ENCODE measurements around the gene ZBTB6. TPM values are rescaled to one million over a fixed set of nuclear protein-coding genes. Genes with fewer than 3 reads are reported as not detected.

The ZBTB6 gene
- total and polyA plus RNA-seq, 2 of the 13 experiments (the other 11 are each of a cell fraction or from before 2014, with no cell fraction given) = 3.7 to 7.1 TPM

DNA sequence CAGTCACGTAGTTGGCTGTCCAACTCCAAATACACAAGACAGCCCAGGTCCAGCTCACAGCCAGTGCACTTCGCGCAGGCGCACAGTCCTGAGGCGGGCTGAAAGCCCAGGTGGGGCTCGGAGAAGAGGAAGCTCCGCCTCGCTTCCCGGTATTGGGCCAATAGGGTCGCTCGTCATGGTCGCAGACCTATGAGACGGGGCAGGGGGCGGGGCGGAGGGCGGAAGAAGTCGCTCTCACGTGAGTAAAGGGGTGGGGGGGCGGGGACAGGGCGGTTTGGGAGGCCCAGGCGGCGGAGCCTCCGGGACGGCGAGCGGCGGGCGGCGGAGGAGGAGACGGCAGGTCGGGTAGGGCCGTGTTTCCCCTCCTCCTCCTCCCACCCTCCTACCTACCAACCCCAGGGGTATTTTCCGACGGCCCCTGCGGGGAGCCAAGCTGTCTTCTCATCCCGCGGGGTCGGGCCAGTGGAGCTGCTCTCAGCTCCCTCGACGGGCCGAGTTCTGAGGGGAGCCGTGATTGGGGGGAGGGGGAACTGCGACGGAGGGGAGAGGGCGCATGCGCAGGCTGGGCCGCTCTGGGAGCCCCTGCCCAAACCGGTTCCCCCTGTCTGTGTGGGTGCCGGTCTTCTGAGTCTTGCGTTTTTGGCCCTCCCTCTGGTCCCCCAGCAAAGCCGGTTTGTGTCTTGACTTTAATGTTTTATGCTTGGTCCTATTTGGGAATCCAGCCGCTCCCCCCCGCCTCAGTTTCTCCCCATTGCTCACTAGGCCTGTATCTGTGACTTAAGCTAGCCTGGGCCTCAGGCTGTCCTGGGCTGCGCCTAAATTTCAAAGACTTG is 27.8 kb upstream of the ZBTB6 start, which contains the start of gene RABGAP1 (continued):
- no peak for TF ChIP-seq NCOA5 (CRISPR knock-in tag; IDR thresholded peaks at IDR 0.05)
- TF ChIP-seq EP300 (IDR thresholded peaks at IDR 0.05; ENCODE audit: low read depth in 2 of 2, low read length in 2 of 2) = no peak
- no peak for TF ChIP-seq EP300 (CRISPR knock-in tag; IDR thresholded peaks at IDR 0.05; ENCODE audit: borderline replicate concordance)
- peak; percentile 89 for TF ChIP-seq ZFX (CRISPR knock-in tag; IDR thresholded peaks at IDR 0.05; ENCODE audit: low read depth)
- no peak for TF ChIP-seq RCOR2 (CRISPR knock-in tag; IDR thresholded peaks at IDR 0.05)
- no peak for TF ChIP-seq CHD4 (IDR thresholded peaks at IDR 0.05; ENCODE audit: borderline replicate concordance, low read length)
- no peak for TF ChIP-seq ZNF577 (CRISPR knock-in tag; IDR thresholded peaks at IDR 0.05; ENCODE audit: borderline replicate concordance, low read depth)
- peak; percentile 81 to 82 for TF ChIP-seq POLR2A (IDR thresholded peaks at IDR 0.05; ENCODE audit: insufficient read depth in 1 of 2, low read depth in 2 of 2, low read length in 2 of 2)
- no peak for TF ChIP-seq U2AF1 (optimal IDR thresholded peaks at IDR 0.05; ENCODE audit: low read depth, low read length)
- no peak for TF ChIP-seq TSC22D2 (CRISPR knock-in tag; IDR thresholded peaks at IDR 0.05; ENCODE audit: borderline replicate concordance)
- no peak for TF ChIP-seq ZNF7 (CRISPR knock-in tag; IDR thresholded peaks at IDR 0.05)
- TF ChIP-seq, protein P1, sequence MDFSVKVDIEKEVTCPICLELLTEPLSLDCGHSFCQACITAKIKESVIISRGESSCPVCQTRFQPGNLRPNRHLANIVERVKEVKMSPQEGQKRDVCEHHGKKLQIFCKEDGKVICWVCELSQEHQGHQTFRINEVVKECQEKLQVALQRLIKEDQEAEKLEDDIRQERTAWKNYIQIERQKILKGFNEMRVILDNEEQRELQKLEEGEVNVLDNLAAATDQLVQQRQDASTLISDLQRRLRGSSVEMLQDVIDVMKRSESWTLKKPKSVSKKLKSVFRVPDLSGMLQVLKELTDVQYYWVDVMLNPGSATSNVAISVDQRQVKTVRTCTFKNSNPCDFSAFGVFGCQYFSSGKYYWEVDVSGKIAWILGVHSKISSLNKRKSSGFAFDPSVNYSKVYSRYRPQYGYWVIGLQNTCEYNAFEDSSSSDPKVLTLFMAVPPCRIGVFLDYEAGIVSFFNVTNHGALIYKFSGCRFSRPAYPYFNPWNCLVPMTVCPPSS (IDR thresholded peaks at IDR 0.05) = no peak
- TF ChIP-seq, protein P2, sequence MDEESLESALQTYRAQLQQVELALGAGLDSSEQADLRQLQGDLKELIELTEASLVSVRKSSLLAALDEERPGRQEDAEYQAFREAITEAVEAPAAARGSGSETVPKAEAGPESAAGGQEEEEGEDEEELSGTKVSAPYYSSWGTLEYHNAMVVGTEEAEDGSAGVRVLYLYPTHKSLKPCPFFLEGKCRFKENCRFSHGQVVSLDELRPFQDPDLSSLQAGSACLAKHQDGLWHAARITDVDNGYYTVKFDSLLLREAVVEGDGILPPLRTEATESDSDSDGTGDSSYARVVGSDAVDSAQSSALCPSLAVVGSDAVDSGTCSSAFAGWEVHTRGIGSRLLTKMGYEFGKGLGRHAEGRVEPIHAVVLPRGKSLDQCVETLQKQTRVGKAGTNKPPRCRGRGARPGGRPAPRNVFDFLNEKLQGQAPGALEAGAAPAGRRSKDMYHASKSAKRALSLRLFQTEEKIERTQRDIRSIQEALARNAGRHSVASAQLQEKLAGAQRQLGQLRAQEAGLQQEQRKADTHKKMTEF (CRISPR knock-in tag; IDR thresholded peaks at IDR 0.05) = peak; percentile 64
- no peak for TF ChIP-seq ZFP36L1 (CRISPR knock-in tag; IDR thresholded peaks at IDR 0.05)
- no peak for TF ChIP-seq ZFYVE20 (CRISPR knock-in tag; IDR thresholded peaks at IDR 0.05; ENCODE audit: borderline replicate concordance, low read depth)
- TF ChIP-seq SMYD3 (CRISPR knock-in tag; IDR thresholded peaks at IDR 0.05) = no peak
- TF ChIP-seq ZIK1 (CRISPR knock-in tag; IDR thresholded peaks at IDR 0.05; ENCODE audit: borderline replicate concordance, low read depth) = no peak
- TF ChIP-seq, protein P3, sequence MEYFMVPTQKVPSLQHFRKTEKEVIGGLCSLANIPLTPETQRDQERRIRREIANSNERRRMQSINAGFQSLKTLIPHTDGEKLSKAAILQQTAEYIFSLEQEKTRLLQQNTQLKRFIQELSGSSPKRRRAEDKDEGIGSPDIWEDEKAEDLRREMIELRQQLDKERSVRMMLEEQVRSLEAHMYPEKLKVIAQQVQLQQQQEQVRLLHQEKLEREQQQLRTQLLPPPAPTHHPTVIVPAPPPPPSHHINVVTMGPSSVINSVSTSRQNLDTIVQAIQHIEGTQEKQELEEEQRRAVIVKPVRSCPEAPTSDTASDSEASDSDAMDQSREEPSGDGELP (IDR thresholded peaks at IDR 0.05; ENCODE audit: borderline replicate concordance, low read depth) = no peak; the same call in 1 of the 2 replicates
- TF ChIP-seq CHCHD3 (CRISPR knock-in tag; IDR thresholded peaks at IDR 0.05) = no peak
- TF ChIP-seq ZFAT (CRISPR knock-in tag; conservative IDR thresholded peaks at IDR 0.05) = no peak
- TF ChIP-seq REL (CRISPR knock-in tag; conservative IDR thresholded peaks at IDR 0.05) = no peak
- no peak for TF ChIP-seq ZNF446 (CRISPR knock-in tag; IDR thresholded peaks at IDR 0.05)
- TF ChIP-seq ZMAT3 (CRISPR knock-in tag; conservative IDR thresholded peaks at IDR 0.05) = no peak; the same call in 1 of the 2 replicates
- TF ChIP-seq REPIN1 (CRISPR knock-in tag; IDR thresholded peaks at IDR 0.05; ENCODE audit: borderline replicate concordance, low read depth) = no peak
- TF ChIP-seq ZNF496 (CRISPR knock-in tag; IDR thresholded peaks at IDR 0.05; ENCODE audit: insufficient replicate concordance) = no peak
- TF ChIP-seq NR2F6 (IDR thresholded peaks at IDR 0.05) = no peak
- TF ChIP-seq NR2F6 (CRISPR knock-in tag; IDR thresholded peaks at IDR 0.05) = no peak
- no peak for TF ChIP-seq STAG1 (CRISPR knock-in tag; IDR thresholded peaks at IDR 0.05)
- no peak for TF ChIP-seq PHF5A (CRISPR knock-in tag; IDR thresholded peaks at IDR 0.05; ENCODE audit: low read depth, unreplicated experiment)

Measured in HepG2 (cell line).